GM18909 (cell line): ENCODE results near the gene DIDO1.

Source experiments
- ATAC-seq: cut with Tn5 transposase; IDR thresholded peaks from one replicate; pipeline ENCODE4 v1.9.1; 2021; ENCODE audit warnings: mild to moderate bottlenecking; ENCODE audit not compliant: unreplicated experiment, poor library complexity

DIDO1 gene

GRCh38 chr20:62898093-62898964 lies 28.0 kb downstream of the DIDO1 start:
- ATAC-seq: no peak

DNA sequence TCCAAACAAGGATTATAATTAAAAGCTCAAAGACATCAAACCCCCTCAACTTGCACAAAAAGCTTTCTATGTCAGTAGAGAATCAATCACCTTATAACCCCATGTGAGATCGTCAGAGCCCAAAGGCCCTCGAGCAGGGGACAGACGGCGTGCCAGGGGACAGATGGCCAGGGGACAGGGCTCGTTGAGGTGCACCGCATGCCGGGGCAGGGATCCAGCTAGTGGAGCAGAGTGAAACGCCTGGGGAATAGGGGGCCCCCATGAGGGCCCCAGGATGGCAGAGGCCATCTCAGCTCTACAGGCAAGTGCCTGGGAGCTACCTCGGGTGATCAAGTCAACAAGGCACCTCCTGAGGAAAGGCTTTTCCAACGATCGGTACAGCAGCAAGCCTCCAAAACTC lies 28.6 kb downstream of the DIDO1 start:
- no peak for ATAC-seq

GRCh38 chr20:62896526-62896925 lies 29.8 kb downstream of the DIDO1 start:
- ATAC-seq: no peak

GRCh38 chr20:62895539-62895938 lies 30.8 kb downstream of the DIDO1 start:
- no peak for ATAC-seq

DNA sequence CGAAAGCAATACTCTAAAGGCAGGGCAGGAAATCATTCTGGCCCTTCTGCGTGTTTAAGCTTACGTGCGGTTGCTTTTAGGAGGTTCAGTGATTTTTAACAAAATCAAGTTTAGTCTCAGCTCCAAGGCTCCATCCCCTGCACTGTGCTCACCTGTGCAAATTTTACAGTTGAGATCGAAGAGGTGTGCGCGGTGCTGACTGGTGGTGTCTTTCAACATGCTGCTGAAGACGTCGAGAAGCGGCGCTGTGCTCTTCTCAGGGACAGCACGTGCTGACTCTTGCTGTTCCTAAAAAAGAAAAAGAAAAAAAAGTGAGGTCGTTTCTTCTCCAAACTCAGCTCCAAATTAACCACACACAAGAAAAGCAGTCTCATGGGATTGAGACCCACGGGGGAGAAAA lies 32.0 kb downstream of the DIDO1 start:
- ATAC-seq: no peak

- no peak for ATAC-seq
Observed at GRCh38 chr20:62893700-62894099, 32.6 kb downstream of the DIDO1 start.

- ATAC-seq: no peak
Observed at GRCh38 chr20:62892348-62893304, 33.7 kb downstream of the DIDO1 start.

GRCh38 chr20:62891111-62891510 lies 35.2 kb downstream of the DIDO1 start:
- no peak for ATAC-seq

DNA sequence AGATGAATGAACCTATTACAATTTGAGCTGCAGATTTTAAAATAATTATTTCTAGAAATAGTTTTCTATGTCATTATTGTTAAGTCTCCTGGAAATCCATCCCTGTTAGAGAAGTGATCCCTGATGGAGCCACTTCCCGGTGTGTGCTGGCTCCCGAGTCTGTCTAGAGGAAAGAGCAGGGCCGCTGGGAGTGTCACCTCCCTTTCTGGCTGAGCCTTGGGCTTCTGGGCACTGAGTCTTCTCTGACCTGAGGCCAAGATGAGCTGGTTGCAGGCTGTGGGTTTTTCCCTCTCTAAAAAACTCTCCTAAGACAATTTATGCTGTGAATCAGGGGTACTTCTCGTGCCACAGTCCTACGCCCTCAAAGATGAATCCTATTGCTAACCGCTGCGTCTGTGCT lies 35.9 kb downstream of the DIDO1 start:
- ATAC-seq: no peak

- ATAC-seq: no peak
Observed at GRCh38 chr20:62889871-62890270, 36.4 kb downstream of the DIDO1 start.

DNA sequence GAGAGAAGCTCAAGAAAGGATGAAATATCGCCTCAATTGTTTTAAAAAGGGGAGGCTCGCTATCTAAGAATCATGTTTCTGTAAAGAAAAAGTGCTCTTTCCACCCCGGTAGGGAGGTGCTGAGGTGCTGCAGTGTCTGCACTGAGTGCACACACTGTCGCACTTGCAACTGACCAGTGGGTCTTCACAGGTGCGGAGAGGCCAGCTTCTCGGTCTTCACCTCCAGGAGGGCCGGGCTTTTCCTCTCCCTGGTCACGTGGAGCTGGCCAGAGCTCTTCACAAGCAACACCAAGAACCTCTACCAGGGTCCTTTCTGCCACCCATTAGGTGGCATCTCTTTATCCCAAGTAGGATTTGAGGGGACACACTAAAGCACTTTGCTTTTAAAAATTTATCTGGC lies 36.9 kb downstream of the DIDO1 start:
- no peak for ATAC-seq

DNA sequence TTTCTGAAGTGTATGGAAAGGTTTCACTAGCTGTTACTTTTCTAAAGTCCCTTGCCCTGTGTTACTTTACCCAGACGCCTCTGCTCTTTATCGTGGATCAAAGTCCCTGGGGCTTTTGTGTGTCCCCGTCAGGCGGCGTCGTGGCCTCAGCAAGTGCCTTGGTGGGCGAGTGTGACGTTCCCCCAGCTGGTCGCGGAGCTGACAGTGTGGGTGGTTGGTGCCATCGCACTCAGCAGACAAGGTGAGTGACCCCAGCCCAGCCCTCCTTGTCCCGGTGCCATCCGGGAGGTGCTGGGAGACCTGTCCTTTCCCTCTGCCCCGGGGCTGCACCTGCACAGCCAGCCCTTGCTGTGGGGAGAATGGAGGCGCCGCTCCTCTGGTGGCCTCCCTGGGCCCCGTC lies 37.4 kb downstream of the DIDO1 start:
- ATAC-seq: no peak

- ATAC-seq: no peak
Observed at GRCh38 chr20:62888406-62888805, 37.9 kb downstream of the DIDO1 start.

- no peak for ATAC-seq
Observed at GRCh38 chr20:62887860-62888239, 38.5 kb downstream of the DIDO1 start.

DNA sequence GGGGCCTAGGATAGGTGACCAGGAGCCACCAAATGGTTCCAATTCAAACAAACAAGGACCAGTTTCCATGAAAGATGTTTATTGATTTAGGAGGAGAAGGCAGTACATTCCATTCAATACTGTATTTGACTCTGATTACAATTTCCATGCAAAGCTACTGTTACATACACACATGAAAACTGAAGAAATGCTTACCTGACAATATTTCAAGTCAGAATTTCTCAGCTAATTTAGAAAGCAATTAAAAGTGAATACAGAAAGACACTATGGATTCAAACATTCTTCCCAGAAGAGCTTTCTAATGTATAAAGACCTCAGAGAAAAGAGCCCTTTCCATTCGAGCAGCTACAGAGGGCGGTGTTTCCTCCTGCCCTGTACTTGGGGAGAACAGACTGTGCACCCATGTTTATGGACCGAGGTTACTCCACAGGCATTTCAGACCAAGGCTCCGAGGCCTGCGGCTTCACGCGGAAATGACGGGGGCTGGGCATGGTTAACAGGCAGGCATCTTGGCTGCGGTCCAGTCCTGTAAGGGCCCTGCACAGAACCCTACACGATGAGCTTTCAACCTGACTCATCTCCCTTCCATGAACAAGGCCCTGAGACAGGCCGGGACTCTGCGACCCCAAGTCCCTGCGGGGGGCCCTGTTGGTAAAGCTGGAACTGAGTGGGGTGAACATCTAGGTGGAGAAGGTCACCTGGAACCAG lies 39.0 kb downstream of the DIDO1 start:
- no peak for ATAC-seq

DNA sequence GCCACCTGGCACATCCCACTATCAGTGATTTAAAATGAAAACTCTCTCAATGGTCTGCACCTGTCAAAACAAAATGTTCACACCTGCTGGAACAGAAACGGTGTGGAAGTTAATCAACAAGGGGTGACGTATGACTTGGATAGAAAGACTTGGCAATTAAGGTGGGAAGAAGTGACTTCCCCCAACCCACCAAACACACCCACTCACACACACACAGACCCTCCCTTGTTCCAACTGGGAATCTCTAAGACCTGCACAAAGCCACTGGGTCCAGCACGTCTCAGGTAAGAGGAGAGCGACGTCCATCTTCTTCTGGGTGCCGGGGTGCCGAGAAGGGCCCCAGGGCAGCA lies 39.6 kb downstream of the DIDO1 start:
- no peak for ATAC-seq

GRCh38 chr20:62885896-62886708 lies 40.2 kb downstream of the DIDO1 start:
- no peak for ATAC-seq

DNA sequence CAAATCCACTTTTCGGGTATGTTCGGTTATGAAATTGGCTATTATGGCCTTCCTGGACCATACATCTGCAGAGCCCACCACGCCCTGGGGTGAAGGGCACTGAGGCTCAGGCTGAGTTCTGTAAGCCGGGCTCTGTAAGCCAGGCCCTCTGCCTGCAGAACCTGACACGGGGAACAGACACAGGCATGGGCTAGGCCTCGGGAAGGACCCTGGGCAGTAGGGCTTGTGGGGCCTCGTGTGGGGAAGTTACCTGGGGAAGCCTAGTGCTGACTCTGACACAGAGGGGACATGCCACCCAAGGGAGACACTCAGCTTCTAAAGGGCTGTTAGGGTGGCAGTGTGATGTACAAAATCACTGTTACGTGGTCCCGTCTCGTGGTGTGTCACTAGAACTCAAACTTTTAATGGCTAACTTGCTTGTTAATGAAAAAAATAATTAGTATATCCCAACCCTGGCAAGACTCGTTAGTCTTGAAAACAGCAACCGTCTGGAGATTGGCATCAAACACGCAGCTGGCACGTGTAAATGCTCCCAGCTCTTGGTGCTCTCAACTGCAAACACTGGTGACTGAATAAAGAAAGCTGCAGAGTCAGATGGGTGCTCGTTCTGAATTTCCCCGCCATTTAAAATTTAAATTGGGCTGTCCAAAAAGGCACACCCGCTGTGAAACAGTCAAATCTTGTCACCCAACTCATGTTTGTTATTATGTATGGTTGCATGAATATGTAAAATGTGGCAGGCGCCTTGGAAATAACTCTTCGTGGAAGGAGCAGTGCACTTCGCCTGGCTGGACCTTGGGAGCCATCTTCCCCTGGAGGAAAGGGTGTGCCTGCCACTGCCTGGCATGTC lies 41.0 kb downstream of the DIDO1 start:
- no peak for ATAC-seq

DNA sequence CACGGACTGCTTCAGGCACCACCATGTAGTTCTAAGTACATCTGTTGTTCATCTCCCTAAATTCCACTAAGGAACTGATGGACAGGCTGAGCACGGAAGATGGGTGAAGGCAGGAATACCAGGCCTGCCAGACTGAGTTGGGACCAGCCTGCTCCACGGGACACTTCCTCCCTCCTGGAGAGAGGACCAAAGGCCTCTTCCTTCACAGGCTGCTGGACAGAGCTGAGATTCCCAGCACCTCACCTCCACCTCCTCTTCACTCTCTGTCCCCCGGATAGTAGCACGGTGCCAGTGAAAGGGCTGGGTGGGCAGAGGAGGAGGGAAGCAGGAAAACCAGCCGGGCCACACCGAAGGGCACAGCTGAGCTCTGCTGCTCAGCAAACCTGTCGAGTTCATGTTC lies 41.7 kb downstream of the DIDO1 start:
- no peak for ATAC-seq
